K562 (cell line): ENCODE results near the gene CENPE. TPM values are rescaled to one million over a fixed set of nuclear protein-coding genes. Genes with fewer than 3 reads are reported as not detected.
A peak's percentile ranks its signal among the peaks of the same experiment; 100 is the strongest.

Experiments
- BCL6 ChIP-seq: fragments of 250-450 bp; sonication (Bioruptor Pico); IDR thresholded peaks from 2 replicates; pipeline ENCODE4 v1.4.0; 2020
- CREM ChIP-seq: IDR thresholded peaks from 2 replicates; pipeline ENCODE4 v1.6.1; 2014; ENCODE audit warnings: antibody characterized with exemption, low read depth
- DPF2 ChIP-seq: fragments of 450-650 bp; IDR thresholded peaks from 2 replicates; pipeline ENCODE4 v1.6.1; 2016
- EP400 ChIP-seq: fragments of 450-650 bp; IDR thresholded peaks from 2 replicates; pipeline ENCODE4 v1.6.1; 2017; ENCODE audit warnings: antibody characterized with exemption, mild to moderate bottlenecking, moderate library complexity
- FIP1L1 ChIP-seq: fragments of 200-400 bp; formaldehyde crosslinking; IDR thresholded peaks from 2 replicates; pipeline ENCODE4 v1.6.1; 2018; ENCODE audit warnings: mild to moderate bottlenecking, low read depth, low read length; ENCODE audit not compliant: poor library complexity, severe bottlenecking
- GABPB2 ChIP-seq: fragments of 250-450 bp; sonication (Bioruptor Pico); conservative IDR thresholded peaks from 2 replicates; pipeline ENCODE4 v1.5.1; 2021; ENCODE audit warnings: mild to moderate bottlenecking
- HDAC3 ChIP-seq: fragments of 450-650 bp; IDR thresholded peaks from 2 replicates; pipeline ENCODE4 v1.6.1; 2018; ENCODE audit warnings: borderline replicate concordance, mild to moderate bottlenecking, moderate library complexity; ENCODE audit not compliant: partially characterized antibody
- IFI16 ChIP-seq: fragments of 250-450 bp; sonication (Bioruptor Pico); IDR thresholded peaks from 2 replicates; pipeline ENCODE4 v2.1.2; 2022; ENCODE audit warnings: mild to moderate bottlenecking, inconsistent platforms
- L3MBTL2 ChIP-seq: fragments of 450-650 bp; IDR thresholded peaks from 2 replicates; pipeline ENCODE4 v1.6.1; 2016; ENCODE audit warnings: mild to moderate bottlenecking, moderate library complexity
- MTA3 ChIP-seq: fragments of 450-650 bp; formaldehyde crosslinking; IDR thresholded peaks from 2 replicates; pipeline ENCODE4 v1.6.1; 2017; ENCODE audit warnings: mild to moderate bottlenecking, borderline replicate concordance
- NBN ChIP-seq: fragments of 450-650 bp; IDR thresholded peaks from 2 replicates; pipeline ENCODE4 v1.6.1; 2016; ENCODE audit warnings: low read depth, mild to moderate bottlenecking
- NR2F6 ChIP-seq: fragments of 450-650 bp; formaldehyde crosslinking; IDR thresholded peaks from 2 replicates; pipeline ENCODE4 v1.4.0; 2020; ENCODE audit warnings: mild to moderate bottlenecking
- NUFIP1 ChIP-seq: fragments of 450-650 bp; IDR thresholded peaks from 2 replicates; pipeline ENCODE4 v1.6.1; 2018; ENCODE audit not compliant: partially characterized antibody
- TCF7L2 ChIP-seq: fragments of 150-350 bp; IDR thresholded peaks from 2 replicates; pipeline ENCODE4 v1.6.1; 2016; ENCODE audit warnings: low read depth, mild to moderate bottlenecking, low read length, moderate library complexity
- XRCC5 ChIP-seq: fragments of 200-400 bp; formaldehyde crosslinking; IDR thresholded peaks from 2 replicates; pipeline ENCODE4 v1.6.1; 2017; ENCODE audit warnings: low read depth, mild to moderate bottlenecking, low read length
- ZBTB17 ChIP-seq: fragments of 450-650 bp; formaldehyde crosslinking; IDR thresholded peaks from 2 replicates; pipeline ENCODE4 v1.4.0; 2020; ENCODE audit warnings: mild to moderate bottlenecking
- ZNF282 ChIP-seq: sonication (generic); formaldehyde crosslinking; IDR thresholded peaks from 2 replicates; pipeline ENCODE4 v1.8.1; 2023; ENCODE audit warnings: missing genetic modification reagents
- ZNF644 ChIP-seq: fragments of 200-800 bp; sonication (Bioruptor generic); IDR thresholded peaks from 2 replicates; pipeline ENCODE4 v1.6.1; 2016; ENCODE audit warnings: low read depth, missing genetic modification characterization, missing compliant biosample characterization
- ZZZ3 ChIP-seq: fragments of 450-650 bp; IDR thresholded peaks from 2 replicates; pipeline ENCODE4 v1.6.1; 2016; ENCODE audit warnings: antibody characterized with exemption, mild to moderate bottlenecking, moderate library complexity
- polyA plus RNA-seq, 8 experiments: library from polyadenylated mRNA; depleted of rRNA in 4 of 8; stranded (reverse) in 5 of 8; unstranded in 3 of 8; fragments of >200 nt; fragmentation: Nextera tagmentation in 2 of 8; fragmentation: Illumina TruSeq in 1 of 8; extraction: Ambion mirVana in 2 of 8; extraction: Trizol in 1 of 8; gene quantifications; 2 replicates each; pipeline versions ENCODE4 v1.2.1 to v1.2.3, GENCODE V29; 2011 to 2014; ENCODE audit warnings: inconsistent platforms in 1 of 8, missing spikeins in 1 of 8
- total RNA-seq, 7 experiments: library from RNA; depleted of rRNA in 6 of 7; stranded (reverse); fragments of >200 nt in 6 of 7; fragmentation: Illumina TruSeq in 2 of 7; extraction: Trizol in 2 of 7; gene quantifications; 2 replicates each; pipeline versions ENCODE4 v1.2.1 to v1.2.3, GENCODE V29; 2011 to 2021; ENCODE audit warnings: low replicate concordance in 1 of 7
- TF ChIP-seq, protein P1 (sequence below), 2 experiments: fragments of 450-650 bp in 1 of 2; IDR thresholded peaks; 2 replicates each; pipeline ENCODE4 v1.6.1; 2011 to 2017; ENCODE audit warnings: low read depth in 2 of 2, antibody characterized with exemption in 1 of 2, borderline replicate concordance in 1 of 2, low read length in 1 of 2, mild to moderate bottlenecking in 1 of 2, mixed read lengths in 1 of 2; ENCODE audit not compliant: control insufficient read depth in 1 of 2
- TF ChIP-seq, protein P2 (sequence below): fragments of 450-650 bp; IDR thresholded peaks from 2 replicates; pipeline ENCODE4 v1.6.1; 2018; ENCODE audit not compliant: partially characterized antibody
- TF ChIP-seq, protein P3 (sequence below): sonication (generic); formaldehyde crosslinking; IDR thresholded peaks from 2 replicates; pipeline ENCODE4 v1.8.0; 2022; ENCODE audit warnings: mild to moderate bottlenecking, missing genetic modification reagents

CENPE gene
- total and polyA plus RNA-seq, 9 of the 15 experiments (the other 6 are each of a cell fraction or from before 2014, with no cell fraction given): 9.9 to 53.2 (median 27.4) TPM

- TF ChIP-seq FIP1L1 (peak; percentile 41), BCL6 (no peak), CREM (peak; percentile 97), NR2F6 (CRISPR knock-in tag) (no peak), TCF7L2 (peak; percentile 95), MTA3 (0 out of 2 replicates have a peak, but pooled peaks have one; percentile 39), GABPB2 (CRISPR knock-in tag) (no peak), ZNF282 (no peak), DPF2 (no peak), L3MBTL2 (peak; percentile 49; the same call in 1 of the 2 replicates), ZZZ3 (no peak), XRCC5 (no peak), NUFIP1 (peak; percentile 43), ZBTB17 (0 out of 2 replicates have a peak, but pooled peaks have one; percentile 44), EP400 (peak; percentile 91), IFI16 (CRISPR knock-in tag) (no peak), HDAC3 (peak; percentile 35), NBN (peak; percentile 97), ZNF644 (tag) (no peak)
- TF ChIP-seq, protein P1, sequence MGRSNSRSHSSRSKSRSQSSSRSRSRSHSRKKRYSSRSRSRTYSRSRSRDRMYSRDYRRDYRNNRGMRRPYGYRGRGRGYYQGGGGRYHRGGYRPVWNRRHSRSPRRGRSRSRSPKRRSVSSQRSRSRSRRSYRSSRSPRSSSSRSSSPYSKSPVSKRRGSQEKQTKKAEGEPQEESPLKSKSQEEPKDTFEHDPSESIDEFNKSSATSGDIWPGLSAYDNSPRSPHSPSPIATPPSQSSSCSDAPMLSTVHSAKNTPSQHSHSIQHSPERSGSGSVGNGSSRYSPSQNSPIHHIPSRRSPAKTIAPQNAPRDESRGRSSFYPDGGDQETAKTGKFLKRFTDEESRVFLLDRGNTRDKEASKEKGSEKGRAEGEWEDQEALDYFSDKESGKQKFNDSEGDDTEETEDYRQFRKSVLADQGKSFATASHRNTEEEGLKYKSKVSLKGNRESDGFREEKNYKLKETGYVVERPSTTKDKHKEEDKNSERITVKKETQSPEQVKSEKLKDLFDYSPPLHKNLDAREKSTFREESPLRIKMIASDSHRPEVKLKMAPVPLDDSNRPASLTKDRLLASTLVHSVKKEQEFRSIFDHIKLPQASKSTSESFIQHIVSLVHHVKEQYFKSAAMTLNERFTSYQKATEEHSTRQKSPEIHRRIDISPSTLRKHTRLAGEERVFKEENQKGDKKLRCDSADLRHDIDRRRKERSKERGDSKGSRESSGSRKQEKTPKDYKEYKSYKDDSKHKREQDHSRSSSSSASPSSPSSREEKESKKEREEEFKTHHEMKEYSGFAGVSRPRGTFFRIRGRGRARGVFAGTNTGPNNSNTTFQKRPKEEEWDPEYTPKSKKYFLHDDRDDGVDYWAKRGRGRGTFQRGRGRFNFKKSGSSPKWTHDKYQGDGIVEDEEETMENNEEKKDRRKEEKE (IDR thresholded peaks at IDR 0.05; ENCODE audit: borderline replicate concordance in 1 of 2, control insufficient read depth in 1 of 2, low read depth in 2 of 2, low read length in 1 of 2): peak in 1 of 2 experiments; percentile 93; a peak in 2 of 4 replicates
- TF ChIP-seq, protein P2, sequence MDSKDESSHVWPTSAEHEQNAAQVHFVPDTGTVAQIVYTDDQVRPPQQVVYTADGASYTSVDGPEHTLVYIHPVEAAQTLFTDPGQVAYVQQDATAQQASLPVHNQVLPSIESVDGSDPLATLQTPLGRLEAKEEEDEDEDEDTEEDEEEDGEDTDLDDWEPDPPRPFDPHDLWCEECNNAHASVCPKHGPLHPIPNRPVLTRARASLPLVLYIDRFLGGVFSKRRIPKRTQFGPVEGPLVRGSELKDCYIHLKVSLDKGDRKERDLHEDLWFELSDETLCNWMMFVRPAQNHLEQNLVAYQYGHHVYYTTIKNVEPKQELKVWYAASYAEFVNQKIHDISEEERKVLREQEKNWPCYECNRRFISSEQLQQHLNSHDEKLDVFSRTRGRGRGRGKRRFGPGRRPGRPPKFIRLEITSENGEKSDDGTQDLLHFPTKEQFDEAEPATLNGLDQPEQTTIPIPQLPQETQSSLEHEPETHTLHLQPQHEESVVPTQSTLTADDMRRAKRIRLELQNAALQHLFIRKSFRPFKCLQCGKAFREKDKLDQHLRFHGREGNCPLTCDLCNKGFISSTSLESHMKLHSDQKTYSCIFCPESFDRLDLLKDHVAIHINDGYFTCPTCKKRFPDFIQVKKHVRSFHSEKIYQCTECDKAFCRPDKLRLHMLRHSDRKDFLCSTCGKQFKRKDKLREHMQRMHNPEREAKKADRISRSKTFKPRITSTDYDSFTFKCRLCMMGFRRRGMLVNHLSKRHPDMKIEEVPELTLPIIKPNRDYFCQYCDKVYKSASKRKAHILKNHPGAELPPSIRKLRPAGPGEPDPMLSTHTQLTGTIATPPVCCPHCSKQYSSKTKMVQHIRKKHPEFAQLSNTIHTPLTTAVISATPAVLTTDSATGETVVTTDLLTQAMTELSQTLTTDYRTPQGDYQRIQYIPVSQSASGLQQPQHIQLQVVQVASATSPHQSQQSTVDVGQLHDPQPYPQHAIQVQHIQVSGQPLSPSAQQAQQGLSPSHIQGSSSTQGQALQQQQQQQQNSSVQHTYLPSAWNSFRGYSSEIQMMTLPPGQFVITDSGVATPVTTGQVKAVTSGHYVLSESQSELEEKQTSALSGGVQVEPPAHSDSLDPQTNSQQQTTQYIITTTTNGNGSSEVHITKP: peak; percentile 100
- TF ChIP-seq, protein P3, sequence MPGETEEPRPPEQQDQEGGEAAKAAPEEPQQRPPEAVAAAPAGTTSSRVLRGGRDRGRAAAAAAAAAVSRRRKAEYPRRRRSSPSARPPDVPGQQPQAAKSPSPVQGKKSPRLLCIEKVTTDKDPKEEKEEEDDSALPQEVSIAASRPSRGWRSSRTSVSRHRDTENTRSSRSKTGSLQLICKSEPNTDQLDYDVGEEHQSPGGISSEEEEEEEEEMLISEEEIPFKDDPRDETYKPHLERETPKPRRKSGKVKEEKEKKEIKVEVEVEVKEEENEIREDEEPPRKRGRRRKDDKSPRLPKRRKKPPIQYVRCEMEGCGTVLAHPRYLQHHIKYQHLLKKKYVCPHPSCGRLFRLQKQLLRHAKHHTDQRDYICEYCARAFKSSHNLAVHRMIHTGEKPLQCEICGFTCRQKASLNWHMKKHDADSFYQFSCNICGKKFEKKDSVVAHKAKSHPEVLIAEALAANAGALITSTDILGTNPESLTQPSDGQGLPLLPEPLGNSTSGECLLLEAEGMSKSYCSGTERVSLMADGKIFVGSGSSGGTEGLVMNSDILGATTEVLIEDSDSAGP (CRISPR knock-in tag): peak; percentile 92
These were observed at the start of gene CENPE (continued) for GRCh38 chr4:103198111-103198765.
